GM12878 (cell line): ENCODE data around the gene UHMK1. TPM values are rescaled to one million over a fixed set of nuclear protein-coding genes. Genes with fewer than 3 reads are reported as not detected.

Experiments
- ATAC-seq: fragments of 200-7000 bp; cut with Tn5 transposase; 3 replicates; pipeline ENCODE4 v1.9.1; 2020; ENCODE audit warnings: mild to moderate bottlenecking, moderate library complexity
- BruUV-seq: library from RNA; stranded (reverse); fragments of 400-500 nt; replicated peaks from 2 replicates; lab custom pipeline; 2021; lab: Mats Ljungman, UMichigan
- CTCF ChIA-PET: fragments of 300-600 bp; sonication (Branson Sonifier 250); formaldehyde crosslinking; extraction: SDS; loops from one replicate; lab custom pipeline; 2021; ENCODE audit warnings: inconsistent platforms; lab: Yijun Ruan, JAX
- POLR2A ChIA-PET: fragments of 350-600 bp; formaldehyde crosslinking; extraction: SDS; loops from one replicate; lab custom pipeline; 2021; ENCODE audit warnings: inconsistent platforms; lab: Charles Lee
- RAD21 ChIA-PET: fragments of 300-600 bp; sonication (Branson Sonifier 250); formaldehyde crosslinking; loops from one replicate; lab custom pipeline; 2023; ENCODE audit warnings: antibody characterized with exemption; ENCODE audit not compliant: unreplicated experiment; lab: Charles Lee
- SMC1A ChIA-PET: fragments of 300-600 bp; sonication (Branson Sonifier 250); formaldehyde crosslinking; loops from one replicate; lab custom pipeline; 2023; ENCODE audit not compliant: unreplicated experiment, uncharacterized antibody; lab: Charles Lee
- DNase-seq: peaks from one replicate; pipeline ENCODE4 v3.0.0-alpha.2; 2011; ENCODE audit warnings: low read depth, low spot score
- FAIRE-seq: peaks from 3 replicates; lab custom pipeline; 2011; peaks lifted over from hg19 to GRCh38; lab: Jason Lieb, UNC
- H2AFZ ChIP-seq: 2 replicates; pipeline ENCODE4 v1.6.0; 2011; ENCODE audit warnings: low read depth, low read length, control low read depth; ENCODE audit not compliant: control insufficient read depth
- H3K27ac ChIP-seq: 2 replicates; pipeline ENCODE4 v1.5.1; 2011; ENCODE audit warnings: control low read depth; ENCODE audit not compliant: control insufficient read depth, insufficient read depth
- H3K27me3 ChIP-seq, 2 experiments: replicated peaks in 1 of 2; 2 replicates each; pipeline versions ENCODE4 v1.6.0 to v1.6.1; 2011; ENCODE audit warnings: low read length in 1 of 2; ENCODE audit not compliant: control insufficient read depth in 2 of 2, insufficient read depth in 2 of 2
- H3K36me3 ChIP-seq, 2 experiments: 2 replicates each; pipeline ENCODE4 v1.5.1; 2011; ENCODE audit warnings: low read length in 1 of 2; ENCODE audit not compliant: control insufficient read depth in 2 of 2, insufficient read depth in 2 of 2
- H3K4me1 ChIP-seq: 2 replicates; pipeline ENCODE4 v1.6.1; 2011; ENCODE audit warnings: mild to moderate bottlenecking, low read length, moderate library complexity, mixed read lengths; ENCODE audit not compliant: control insufficient read depth, insufficient read depth
- H3K4me2 ChIP-seq: 2 replicates; pipeline ENCODE4 v1.6.0; 2011; ENCODE audit warnings: control low read depth; ENCODE audit not compliant: control insufficient read depth, insufficient read depth
- H3K4me3 ChIP-seq: fragments of 200-600 bp; sonication (generic); 2 replicates; pipeline ENCODE4 v1.5.1; 2016
- H3K79me2 ChIP-seq: 2 replicates; pipeline ENCODE4 v1.6.0; 2011; ENCODE audit warnings: low read length; ENCODE audit not compliant: control insufficient read depth, insufficient read depth
- H3K9ac ChIP-seq: 2 replicates; pipeline ENCODE4 v1.8.0; 2011; ENCODE audit warnings: low read length, control low read depth, mixed read lengths; ENCODE audit not compliant: control insufficient read depth, insufficient read depth
- H3K9me3 ChIP-seq: replicated peaks from 3 replicates; pipeline ENCODE4 v1.5.1; 2011; ENCODE audit warnings: mild to moderate bottlenecking, low read length; ENCODE audit not compliant: control insufficient read depth, insufficient read depth
- H4K20me1 ChIP-seq: 2 replicates; pipeline ENCODE4 v1.6.0; 2011; ENCODE audit not compliant: control insufficient read depth, insufficient read depth
- EED ChIP-seq: sonication (generic); IDR thresholded peaks from 2 replicates; pipeline ENCODE4 v1.6.1; 2016; ENCODE audit warnings: antibody characterized with exemption, low read depth
- NBN ChIP-seq: fragments of 450-650 bp; IDR thresholded peaks from 2 replicates; pipeline ENCODE4 v1.6.1; 2016
- NFYA ChIP-seq: IDR thresholded peaks from 2 replicates; pipeline ENCODE4 v1.6.1; 2011; ENCODE audit warnings: low read depth, mild to moderate bottlenecking, low read length, improper control_type of control experiment, borderline replicate concordance
- POLR2AphosphoS2 ChIP-seq: IDR thresholded peaks from 2 replicates; pipeline ENCODE4 v1.6.1; 2011; ENCODE audit warnings: low read depth, mild to moderate bottlenecking, low read length, improper control_type of control experiment, moderate library complexity
- RUNX3 ChIP-seq: IDR thresholded peaks from 2 replicates; pipeline ENCODE4 v1.6.1; 2012; ENCODE audit warnings: low read length, inconsistent platforms
- SMARCA5 ChIP-seq: fragments of 450-650 bp; IDR thresholded peaks from 2 replicates; pipeline ENCODE4 v1.6.1; 2017; ENCODE audit warnings: mild to moderate bottlenecking
- ZNF622 ChIP-seq: fragments of 450-650 bp; IDR thresholded peaks from 2 replicates; pipeline ENCODE4 v1.6.1; 2017; ENCODE audit warnings: mild to moderate bottlenecking, inconsistent platforms
- WGBS: methylation state at CpG from one replicate; pipeline ENCODE4 v1.1.6; 2016; ENCODE audit warnings: low lambda C conversion rate; ENCODE audit not compliant: insufficient replicate concordance, insufficient coverage; ENCODE audit errors: missing lambda C conversion rate; 5-methylcytosine and 5-hydroxymethylcytosine counted together
- in situ Hi-C: fragments of 300-500 bp; cut with MboI; formaldehyde crosslinking; loops from 9 replicates; pipeline ENCODE4 v1.14.3; 2018; ENCODE audit warnings: mixed read lengths
- intact Hi-C: fragments of 100-400 bp; cut with micrococcal nuclease; formaldehyde crosslinking; loops from one replicate; pipeline ENCODE4 v1.14.2; 2022; ENCODE audit not compliant: unreplicated experiment
- polyA plus RNA-seq, 11 experiments: library from polyadenylated mRNA; depleted of rRNA in 4 of 11; unstranded in 6 of 11; stranded (reverse) in 5 of 11; fragments of >200 nt; fragmentation: Nextera tagmentation in 4 of 11; fragmentation: Illumina TruSeq in 1 of 11; extraction: Ambion mirVana in 4 of 11; extraction: Trizol in 1 of 11; gene quantifications; 1 replicate in 1 of 11; 2 replicates in 10 of 11; pipeline versions ENCODE4 v1.2.1 to v1.2.3, GENCODE V29; 2011 to 2016; ENCODE audit warnings: inconsistent platforms in 2 of 11, missing spikeins in 2 of 11, low read depth in 1 of 11
- total RNA-seq, 4 experiments: library from RNA; depleted of rRNA in 3 of 4; stranded (reverse); fragments of >200 nt in 3 of 4; fragmentation: Illumina TruSeq in 1 of 4; extraction: Trizol in 1 of 4; gene quantifications; 2 replicates each; pipeline versions ENCODE4 v1.2.1 to v1.2.3, GENCODE V29; 2013 to 2021
- TF ChIP-seq, protein P1 (sequence below): fragments of 450-650 bp; IDR thresholded peaks from 2 replicates; pipeline ENCODE4 v1.6.1; 2017; ENCODE audit warnings: mild to moderate bottlenecking, moderate library complexity
- TF ChIP-seq, protein P2 (sequence below): IDR thresholded peaks from 2 replicates; pipeline ENCODE4 v1.6.1; 2011; ENCODE audit warnings: low read depth, mild to moderate bottlenecking, low read length, moderate library complexity, borderline replicate concordance; ENCODE audit errors: extremely low read depth

The UHMK1 gene
- total and polyA plus RNA-seq, 10 of the 15 experiments (the other 5 are each of a cell fraction or from before 2014, with no cell fraction given) = 5.7 to 52.7 (median 28.3) TPM

- RAD21 ChIA-PET = no interaction called here
- H3K36me3 ChIP-seq = no peaks in the 10 kb centered on the region
- no peak for ATAC-seq
- POLR2A ChIA-PET = no interaction called here
- in situ Hi-C loops = no loop called here
- no peaks in the 10 kb centered on the region for H3K4me1 ChIP-seq
- no peak overlapping the region for H3K27ac ChIP-seq
- H3K4me2 ChIP-seq = no peak overlapping the region
- WGBS = 32% methylated on average over 3 of the region's 3 CpGs
- H3K4me3 ChIP-seq = no peak overlapping the region
- TF ChIP-seq, protein P1, sequence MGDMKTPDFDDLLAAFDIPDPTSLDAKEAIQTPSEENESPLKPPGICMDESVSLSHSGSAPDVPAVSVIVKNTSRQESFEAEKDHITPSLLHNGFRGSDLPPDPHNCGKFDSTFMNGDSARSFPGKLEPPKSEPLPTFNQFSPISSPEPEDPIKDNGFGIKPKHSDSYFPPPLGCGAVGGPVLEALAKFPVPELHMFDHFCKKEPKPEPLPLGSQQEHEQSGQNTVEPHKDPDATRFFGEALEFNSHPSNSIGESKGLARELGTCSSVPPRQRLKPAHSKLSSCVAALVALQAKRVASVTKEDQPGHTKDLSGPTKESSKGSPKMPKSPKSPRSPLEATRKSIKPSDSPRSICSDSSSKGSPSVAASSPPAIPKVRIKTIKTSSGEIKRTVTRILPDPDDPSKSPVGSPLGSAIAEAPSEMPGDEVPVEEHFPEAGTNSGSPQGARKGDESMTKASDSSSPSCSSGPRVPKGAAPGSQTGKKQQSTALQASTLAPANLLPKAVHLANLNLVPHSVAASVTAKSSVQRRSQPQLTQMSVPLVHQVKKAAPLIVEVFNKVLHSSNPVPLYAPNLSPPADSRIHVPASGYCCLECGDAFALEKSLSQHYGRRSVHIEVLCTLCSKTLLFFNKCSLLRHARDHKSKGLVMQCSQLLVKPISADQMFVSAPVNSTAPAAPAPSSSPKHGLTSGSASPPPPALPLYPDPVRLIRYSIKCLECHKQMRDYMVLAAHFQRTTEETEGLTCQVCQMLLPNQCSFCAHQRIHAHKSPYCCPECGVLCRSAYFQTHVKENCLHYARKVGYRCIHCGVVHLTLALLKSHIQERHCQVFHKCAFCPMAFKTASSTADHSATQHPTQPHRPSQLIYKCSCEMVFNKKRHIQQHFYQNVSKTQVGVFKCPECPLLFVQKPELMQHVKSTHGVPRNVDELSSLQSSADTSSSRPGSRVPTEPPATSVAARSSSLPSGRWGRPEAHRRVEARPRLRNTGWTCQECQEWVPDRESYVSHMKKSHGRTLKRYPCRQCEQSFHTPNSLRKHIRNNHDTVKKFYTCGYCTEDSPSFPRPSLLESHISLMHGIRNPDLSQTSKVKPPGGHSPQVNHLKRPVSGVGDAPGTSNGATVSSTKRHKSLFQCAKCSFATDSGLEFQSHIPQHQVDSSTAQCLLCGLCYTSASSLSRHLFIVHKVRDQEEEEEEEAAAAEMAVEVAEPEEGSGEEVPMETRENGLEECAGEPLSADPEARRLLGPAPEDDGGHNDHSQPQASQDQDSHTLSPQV = no peak
- H3K9ac ChIP-seq = no peak overlapping the region
- no peaks in the 10 kb centered on the region for H4K20me1 ChIP-seq
- H3K9me3 ChIP-seq = no peaks in the 10 kb centered on the region
- no TSS peak for BruUV-seq
- H2AFZ ChIP-seq = no peak overlapping the region
- H3K79me2 ChIP-seq = no peaks in the 10 kb centered on the region
- SMC1A ChIA-PET = no interaction called here
- no peak for FAIRE-seq
- no peak for DNase-seq
- no peaks in the 10 kb centered on the region for H3K27me3 ChIP-seq
- CTCF ChIA-PET = no interaction called here
- intact Hi-C loops = no loop called here
Observed at GRCh38 chr1:162466797-162467196, 30.8 kb upstream of the UHMK1 start.

GRCh38 chr1:162470216-162470615, 27.4 kb upstream of the UHMK1 start:
- BruUV-seq = no TSS peak
- RAD21 ChIA-PET = no interaction called here
- in situ Hi-C loops = no loop called here
- no peak overlapping the region for H2AFZ ChIP-seq
- POLR2A ChIA-PET = no interaction called here
- no peaks in the 10 kb centered on the region for H3K79me2 ChIP-seq
- WGBS = 0% methylated on average over 2 of the region's 2 CpGs
- no peaks in the 10 kb centered on the region for H3K4me1 ChIP-seq
- H3K27me3 ChIP-seq = no peaks in the 10 kb centered on the region
- CTCF ChIA-PET = no interaction called here
- H3K9ac ChIP-seq = no peak overlapping the region
- DNase-seq = no peak
- ATAC-seq = no peak
- H3K36me3 ChIP-seq = no peaks in the 10 kb centered on the region
- SMC1A ChIA-PET = no interaction called here
- H3K9me3 ChIP-seq = no peaks in the 10 kb centered on the region
- FAIRE-seq = no peak
- no peak overlapping the region for H3K4me3 ChIP-seq
- H3K4me2 ChIP-seq = no peak overlapping the region
- no peak overlapping the region for H3K27ac ChIP-seq
- no peaks in the 10 kb centered on the region for H4K20me1 ChIP-seq
- intact Hi-C loops = no loop called here
- TF ChIP-seq EED (no peak), SMARCA5 (no peak), ZNF622 (no peak), POLR2AphosphoS2 (no peak), RUNX3 (no peak), NBN (no peak), NFYA (no peak)
- TF ChIP-seq, protein P2, sequence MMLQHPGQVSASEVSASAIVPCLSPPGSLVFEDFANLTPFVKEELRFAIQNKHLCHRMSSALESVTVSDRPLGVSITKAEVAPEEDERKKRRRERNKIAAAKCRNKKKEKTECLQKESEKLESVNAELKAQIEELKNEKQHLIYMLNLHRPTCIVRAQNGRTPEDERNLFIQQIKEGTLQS = no peak
- TF ChIP-seq, protein P1 = no peak
